Embryonic facial prominence (tissue), 1 donor: ENCODE data around the gene CENPP.
A peak's percentile ranks its signal among the peaks of the same experiment; 100 is the strongest.

Source experiments
- DNase-seq: peaks from one replicate; pipeline ENCODE4 v3.0.0-alpha.2; 2016; ENCODE audit errors: extremely low spot score

CENPP gene

DNA sequence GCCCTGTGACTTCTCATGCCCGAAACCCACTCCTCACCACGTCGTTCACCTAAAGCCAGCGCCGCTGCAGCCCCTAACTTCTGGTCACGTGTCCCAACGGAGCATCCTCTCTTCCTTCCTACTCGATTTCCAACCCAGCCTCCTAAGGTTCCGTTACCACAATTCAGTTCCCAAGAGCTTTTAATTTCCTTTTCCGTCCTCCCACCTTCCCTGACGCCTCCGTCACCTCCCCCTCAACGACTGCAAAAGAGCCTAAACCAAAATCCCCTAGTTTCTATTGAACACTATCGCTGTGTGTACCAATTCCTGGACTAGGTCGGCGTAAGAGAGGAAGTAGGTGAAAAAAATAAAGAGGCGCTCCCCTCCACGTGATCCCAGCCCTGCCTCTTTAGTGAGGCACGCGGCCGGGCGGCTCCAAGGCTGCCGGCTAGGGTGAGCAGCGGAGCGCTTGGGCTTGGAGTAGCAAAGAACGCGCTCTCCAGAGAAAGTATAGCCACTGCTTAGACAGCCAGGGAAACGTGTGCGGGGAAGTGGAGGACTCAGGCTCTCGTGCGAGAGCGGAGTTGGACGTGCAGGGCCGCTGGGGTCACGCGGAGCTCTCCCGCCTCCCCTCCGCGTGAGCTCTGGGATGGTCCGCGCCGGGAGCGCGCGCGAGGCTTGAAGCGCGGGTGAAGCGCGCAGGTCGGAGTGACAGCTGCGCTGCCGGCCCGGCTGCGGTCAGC lies at the start of gene CENPP, which contains the start of gene NOL8:
Gene CENPP, plus strand, starts transcription at position 685 of the 722 bp plus-strand sequence.
Gene NOL8, minus strand, starts transcription at position 82 of the 722 bp plus-strand sequence. CDS start 1,189 bp downstream, outside the sequence.
- DNase-seq, result peak; percentile 89

- no peak for DNase-seq
Observed at GRCh38 chr9:92276331-92277032, 49.3 kb upstream of the CENPP start.

DNA sequence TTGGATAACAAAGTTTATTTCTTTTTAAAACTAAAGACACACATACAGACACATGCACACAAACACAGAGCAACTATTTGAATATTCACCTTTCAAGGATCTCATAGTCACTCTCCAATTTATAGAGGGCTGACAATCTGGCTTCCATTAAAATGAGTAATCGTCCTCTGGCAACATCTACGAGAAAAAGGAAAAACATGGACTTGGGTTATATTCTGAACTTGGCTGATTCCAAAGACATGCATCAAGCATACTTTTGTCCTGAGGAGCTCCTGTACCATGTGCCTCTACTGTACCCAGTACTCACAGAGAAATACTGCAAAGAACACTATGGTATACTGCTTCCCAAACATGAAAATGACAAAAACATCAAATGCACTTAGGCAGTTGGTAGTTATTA lies 47.6 kb upstream of the CENPP start:
- DNase-seq, result no peak

GRCh38 chr9:92279302-92279701 lies 46.5 kb upstream of the CENPP start:
- DNase-seq, result no peak

DNA sequence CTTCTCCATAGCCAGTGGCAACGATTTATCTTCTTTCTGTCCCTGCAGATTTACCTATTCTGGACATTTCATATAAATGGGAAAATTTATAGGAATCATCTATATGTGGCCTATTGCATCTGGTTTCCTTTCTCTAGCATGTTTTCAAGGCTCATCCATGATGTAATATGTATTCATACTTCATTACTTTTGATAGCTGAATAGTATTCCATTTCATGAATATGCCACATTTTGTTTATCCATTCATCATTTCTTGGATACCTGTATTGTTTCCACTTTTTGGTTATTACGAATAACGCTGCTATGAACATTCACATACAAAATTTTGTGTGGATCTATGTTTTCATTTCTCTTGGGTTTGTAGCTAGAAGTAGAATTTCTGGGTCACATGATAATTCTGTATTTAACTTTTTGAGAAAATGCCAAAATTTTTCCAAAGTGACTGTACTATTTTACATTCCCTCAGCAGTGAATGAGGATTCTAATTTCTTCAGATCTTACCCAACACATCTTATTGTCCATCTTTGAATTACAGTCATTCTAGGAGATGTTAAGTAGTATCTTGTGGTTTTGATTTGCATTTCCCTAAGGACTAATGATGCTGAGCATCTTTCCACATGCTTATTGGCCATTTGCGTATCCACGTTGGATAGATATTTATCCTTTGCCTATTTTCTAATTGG lies 35.9 kb upstream of the CENPP start:
- DNase-seq, result no peak

GRCh38 chr9:92290785-92291429 lies 34.8 kb upstream of the CENPP start:
- no peak for DNase-seq

DNA sequence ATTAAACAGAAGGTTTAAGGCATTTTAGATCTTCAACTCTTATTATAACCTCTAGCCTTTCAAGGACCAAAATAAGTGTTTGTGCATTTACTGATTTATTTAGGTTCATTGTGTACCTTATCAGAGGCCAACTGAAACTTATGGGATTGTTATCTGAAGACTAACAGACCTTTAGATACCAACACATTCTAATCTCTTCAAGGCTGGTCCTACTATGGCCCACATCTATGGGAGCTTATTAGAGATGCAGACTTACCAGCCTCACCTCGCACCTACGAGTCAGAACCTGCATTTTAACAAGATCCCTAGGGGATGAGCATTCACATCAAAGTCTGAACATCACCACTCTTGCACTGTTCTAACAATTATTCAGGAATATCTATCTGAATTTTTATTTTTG lies 34.2 kb upstream of the CENPP start:
- no peak for DNase-seq

DNA sequence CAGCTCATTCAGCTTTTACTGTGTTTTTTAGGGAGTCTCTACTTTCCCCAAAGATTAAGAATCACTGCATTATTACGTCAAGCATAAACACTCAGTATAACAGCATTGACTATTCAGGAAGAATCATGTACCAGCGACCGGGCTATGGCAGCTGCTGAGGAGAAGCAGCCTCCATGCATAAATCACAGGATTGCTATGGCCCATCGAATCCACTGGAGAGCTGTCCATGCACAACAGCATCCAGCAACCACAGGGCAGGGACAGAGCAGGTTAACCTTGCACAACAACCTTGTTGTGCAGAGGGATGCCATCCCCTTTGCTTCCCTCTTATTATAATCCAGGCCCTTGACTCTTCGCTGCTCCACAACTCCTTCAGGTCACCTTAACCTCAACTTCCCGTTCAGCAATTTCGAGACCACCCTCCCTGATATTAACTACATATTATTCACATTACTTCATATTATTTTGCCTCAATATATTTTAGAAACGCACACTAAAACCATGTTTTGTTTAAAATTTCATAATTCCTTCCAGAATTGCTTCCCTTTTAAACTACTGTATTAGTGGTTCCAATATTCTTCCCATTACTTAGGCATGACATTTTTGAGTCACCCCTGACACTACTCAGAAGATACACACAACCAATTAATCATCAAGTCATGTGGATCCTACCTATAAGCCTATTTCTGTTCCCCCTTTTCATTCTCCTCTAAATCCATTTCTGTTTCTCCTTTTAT lies 33.2 kb upstream of the CENPP start:
- DNase-seq, result no peak

GRCh38 chr9:92293075-92293354 lies 32.7 kb upstream of the CENPP start:
- no peak for DNase-seq

- DNase-seq, result peak; percentile 93
Observed at GRCh38 chr9:92293452-92294296, 32.1 kb upstream of the CENPP start, which contains the start of gene IARS1. Gene IARS1, minus strand, starts transcription at chr9:92293697. Its CDS starts 4,278 bp downstream, at chr9:92289419.

GRCh38 chr9:92294297-92294676 lies 31.5 kb upstream of the CENPP start:
- no peak for DNase-seq

GRCh38 chr9:92295240-92295790 lies 30.4 kb upstream of the CENPP start:
- no peak for DNase-seq

- no peak for DNase-seq
Observed at GRCh38 chr9:92295827-92296258, 29.9 kb upstream of the CENPP start.

GRCh38 chr9:92297611-92298010 lies 28.1 kb upstream of the CENPP start:
- DNase-seq, result no peak

DNA sequence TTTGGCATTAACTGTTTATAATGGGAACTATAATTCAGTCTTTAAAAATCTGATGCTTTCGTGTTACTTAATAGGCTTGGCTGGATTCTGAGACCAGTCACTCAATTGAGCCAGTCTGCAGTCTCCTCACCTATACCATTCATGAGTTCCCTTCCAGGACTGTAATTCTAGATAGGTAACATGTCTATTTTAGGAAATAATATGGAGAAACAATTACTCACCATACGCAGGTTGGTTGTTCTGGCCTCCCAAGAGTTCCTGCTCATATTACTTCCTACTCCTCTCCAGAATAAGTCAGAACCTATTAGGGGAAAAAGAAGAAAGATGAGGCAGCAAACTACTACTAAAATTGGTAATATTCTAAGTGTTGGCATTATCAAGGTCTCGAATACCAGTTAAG lies 27.7 kb upstream of the CENPP start:
- DNase-seq, result no peak

DNA sequence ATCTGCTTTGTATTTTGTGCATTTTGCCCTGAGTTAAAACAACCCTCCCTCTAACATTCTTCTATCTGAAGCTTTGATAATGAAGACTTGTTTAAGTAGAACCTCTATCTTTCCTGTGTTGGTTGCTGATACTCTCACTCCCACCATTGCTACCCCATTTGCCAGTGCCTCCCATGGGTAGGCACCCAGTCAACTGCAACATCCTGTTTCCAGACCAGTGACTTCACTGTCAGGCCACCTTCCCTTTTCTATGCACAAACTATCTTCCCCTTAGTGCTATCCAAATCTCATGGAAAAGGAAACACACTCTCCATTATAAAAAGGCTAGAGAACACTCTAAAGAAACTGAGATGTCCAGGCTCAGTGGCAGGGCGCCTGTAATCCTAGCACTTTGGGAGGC lies 26.6 kb upstream of the CENPP start:
- DNase-seq, result no peak

- no peak for DNase-seq
Observed at GRCh38 chr9:92300936-92301335, 24.8 kb upstream of the CENPP start.

DNA sequence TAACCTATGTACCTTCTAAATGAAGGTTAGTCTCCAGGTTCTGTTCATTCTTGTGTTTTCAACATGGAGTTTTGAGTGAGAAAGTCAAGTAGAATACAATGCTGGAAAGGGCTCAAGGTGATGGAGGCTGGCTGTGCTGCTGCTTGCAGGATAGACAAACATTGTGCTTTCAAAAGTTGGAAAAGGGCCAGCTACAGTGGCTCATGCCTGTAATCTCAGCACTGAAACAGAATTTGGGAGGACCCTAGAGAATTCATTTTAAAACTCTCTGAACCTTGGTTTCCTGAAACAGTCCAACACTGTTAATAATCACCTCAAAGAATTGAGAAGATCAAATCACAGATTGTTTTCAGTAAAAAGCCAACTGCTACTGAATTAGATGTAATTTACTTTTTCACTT lies 16.9 kb upstream of the CENPP start:
- no peak for DNase-seq

DNA sequence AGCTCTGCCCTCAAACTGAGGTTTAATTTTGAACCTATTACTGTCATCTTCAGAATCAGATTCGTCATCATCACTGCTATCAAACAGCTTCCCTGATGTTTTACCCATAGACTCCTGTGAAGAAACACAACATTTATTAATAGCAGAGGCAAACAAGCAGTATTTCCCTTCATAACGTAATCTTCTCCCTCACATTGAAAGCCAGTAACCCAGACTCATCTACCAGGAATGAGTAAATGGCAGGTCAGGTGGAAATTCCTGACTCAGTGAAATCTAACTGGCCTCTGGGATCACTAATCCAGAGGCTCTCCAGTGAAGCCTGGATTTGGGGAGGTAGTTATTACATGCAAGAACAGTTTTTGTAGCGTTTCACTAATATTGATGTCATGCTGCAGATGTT lies 15.2 kb upstream of the CENPP start:
- DNase-seq, result no peak

DNA sequence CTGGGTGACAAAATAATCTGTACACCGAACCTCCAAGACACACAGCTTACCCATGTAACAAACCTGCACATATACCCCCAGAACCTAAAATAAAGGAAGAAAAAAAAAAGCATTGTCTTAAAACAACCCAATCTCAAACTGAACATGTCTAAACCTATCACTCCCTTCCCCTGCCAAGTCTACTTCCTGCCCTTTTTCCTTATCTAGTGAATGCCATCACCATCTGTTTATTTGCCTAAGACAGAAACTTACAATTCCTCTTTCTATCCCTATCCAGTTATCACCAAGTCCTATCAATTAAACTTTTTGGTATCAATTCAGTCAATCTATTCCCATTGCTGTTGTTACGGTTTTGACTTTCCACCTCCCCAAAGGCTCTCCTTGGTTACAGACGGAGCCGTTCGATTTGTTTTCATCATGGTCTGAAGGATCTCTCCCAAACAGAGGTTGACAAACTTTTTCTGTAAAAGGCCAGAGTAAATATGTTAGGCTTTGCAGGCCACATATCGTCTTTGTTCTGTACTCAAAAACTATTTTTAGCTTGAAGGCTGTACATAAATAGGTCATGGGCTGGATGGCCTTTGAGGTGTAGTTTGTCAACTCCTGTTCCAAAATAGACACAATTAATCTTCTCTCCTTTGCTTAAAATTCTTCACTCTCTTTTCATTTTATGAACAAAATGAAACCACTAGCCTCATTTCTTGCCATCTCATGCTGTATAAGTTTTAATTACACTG lies 12.7 kb upstream of the CENPP start:
- DNase-seq, result no peak
